Activated CD4-positive, alpha-beta T cell treated with anti-CD3 and anti-CD28 coated beads for 4 hours (primary cell): ENCODE data around the gene SPDYE3.
"Not testable (repeated sequence)": the region's sequence is repeated elsewhere in the genome, so short reads cannot be mapped to it uniquely, and the experiment has no call there.

Experiments
- DNase-seq, 2 donors: peaks; one replicate each; pipeline ENCODE4 v3.0.0-alpha.2; 2020

The SPDYE3 gene

GRCh38 chr7:100292162-100292561, 15.3 kb upstream of the SPDYE3 start:
- not testable (repeated sequence) for DNase-seq

- DNase-seq = not testable (repeated sequence)
Observed at GRCh38 chr7:100295269-100295668, 12.2 kb upstream of the SPDYE3 start.

- not testable (repeated sequence) for DNase-seq
Observed at GRCh38 chr7:100297852-100298631, 9.5 kb upstream of the SPDYE3 start.

- not testable (repeated sequence) for DNase-seq
Observed at GRCh38 chr7:100298632-100298895, 8.9 kb upstream of the SPDYE3 start.

GRCh38 chr7:100304526-100304925, 3.0 kb upstream of the SPDYE3 start:
- DNase-seq = not testable (repeated sequence)

- DNase-seq = not testable (repeated sequence)
Observed at GRCh38 chr7:100318329-100318728, 10.8 kb downstream of the SPDYE3 start.

- not testable (repeated sequence) for DNase-seq
Observed at GRCh38 chr7:100321648-100322047, 14.1 kb downstream of the SPDYE3 start.

- DNase-seq = not testable (repeated sequence)
Observed at GRCh38 chr7:100324194-100324593, 16.7 kb downstream of the SPDYE3 start.

GRCh38 chr7:100325671-100326070, 18.2 kb downstream of the SPDYE3 start:
- DNase-seq = not testable (repeated sequence)

GRCh38 chr7:100326914-100327313, 19.4 kb downstream of the SPDYE3 start:
- not testable (repeated sequence) for DNase-seq

GRCh38 chr7:100335566-100336466, 28.3 kb downstream of the SPDYE3 start:
- DNase-seq = peak; percentile 77

- DNase-seq = not testable (repeated sequence)
Observed at GRCh38 chr7:100338083-100338696, 30.7 kb downstream of the SPDYE3 start.

GRCh38 chr7:100341286-100341685, 33.8 kb downstream of the SPDYE3 start:
- DNase-seq = not testable (repeated sequence)

GRCh38 chr7:100342765-100343164, 35.3 kb downstream of the SPDYE3 start:
- DNase-seq = no peak

- not testable (repeated sequence) for DNase-seq
Observed at GRCh38 chr7:100344124-100344559, 36.6 kb downstream of the SPDYE3 start.

- DNase-seq = peak; percentile 82 to 85
Observed at GRCh38 chr7:100344560-100345287, 37.2 kb downstream of the SPDYE3 start.

GRCh38 chr7:100345288-100345672, 37.8 kb downstream of the SPDYE3 start:
- peak; percentile 43 to 57 for DNase-seq

GRCh38 chr7:100346921-100347320, 39.4 kb downstream of the SPDYE3 start:
- DNase-seq = no peak

- no peak for DNase-seq
Observed at GRCh38 chr7:100348805-100349204, 41.3 kb downstream of the SPDYE3 start.

- no peak for DNase-seq
Observed at GRCh38 chr7:100349757-100350156, 42.3 kb downstream of the SPDYE3 start.

- DNase-seq = no peak
Observed at GRCh38 chr7:100351657-100352058, 44.2 kb downstream of the SPDYE3 start.

- DNase-seq = not testable (repeated sequence)
Observed at GRCh38 chr7:100352230-100352781, 44.8 kb downstream of the SPDYE3 start.
